WTC11 (cell line): ENCODE measurements around the gene TIAM2. TPM values are rescaled to one million over a fixed set of nuclear protein-coding genes. Genes with fewer than 3 reads are reported as not detected.

Experiments
- ATAC-seq: fragments of 200-7000 bp; cut with Tn5 transposase; 2 replicates; pipeline ENCODE4 v1.10.0; 2021; ENCODE audit warnings: mild to moderate bottlenecking, moderate library complexity
- CTCF ChIA-PET: fragments of 300-600 bp; sonication (Branson Sonifier 250); formaldehyde crosslinking; loops from one replicate; lab custom pipeline; 2021; ENCODE audit warnings: antibody characterized with exemption; lab: Charles Lee
- POLR2A ChIA-PET: fragments of 350-600 bp; sonication (Branson Sonifier 250); formaldehyde crosslinking; loops from one replicate; lab custom pipeline; 2021; ENCODE audit warnings: antibody characterized with exemption; lab: Charles Lee
- DNase-seq: peaks from one replicate; pipeline ENCODE4 v3.0.0; 2021; ENCODE audit warnings: low spot score
- H3K27ac Mint-ChIP-seq: 2 replicates; pipeline ENCODE4 v1.8.0; 2021; ENCODE audit warnings: mixed read lengths
- H3K27me3 Mint-ChIP-seq: 2 replicates; pipeline ENCODE4 v1.8.0; 2021; ENCODE audit warnings: low read depth, mild to moderate bottlenecking, moderate library complexity, mixed read lengths
- H3K36me3 Mint-ChIP-seq: 2 replicates; pipeline ENCODE4 v1.8.0; 2021; ENCODE audit warnings: mixed read lengths
- H3K4me1 Mint-ChIP-seq: 2 replicates; pipeline ENCODE4 v1.8.0; 2022; ENCODE audit warnings: mixed read lengths
- H3K4me3 Mint-ChIP-seq: 2 replicates; pipeline ENCODE4 v1.8.0; 2021; ENCODE audit warnings: mild to moderate bottlenecking, moderate library complexity, mixed read lengths
- H3K9me3 Mint-ChIP-seq: 2 replicates; pipeline ENCODE4 v1.8.0; 2021; ENCODE audit warnings: mixed read lengths
- E2F4 ChIP-seq: sonication (generic); formaldehyde crosslinking; IDR thresholded peaks from 2 replicates; pipeline ENCODE4 v1.8.1; 2022; ENCODE audit warnings: low read depth, mild to moderate bottlenecking, moderate library complexity, missing genetic modification reagents, borderline replicate concordance
- EMX1 ChIP-seq: fragments of 250-450 bp; sonication (Bioruptor Pico); IDR thresholded peaks from 2 replicates; pipeline ENCODE4 v1.8.0; 2021; ENCODE audit warnings: mild to moderate bottlenecking
- GRHL2 ChIP-seq: fragments of 250-450 bp; sonication (Bioruptor Pico); IDR thresholded peaks from 2 replicates; pipeline ENCODE4 v1.8.0; 2022; ENCODE audit warnings: mild to moderate bottlenecking, moderate library complexity; ENCODE audit not compliant: insufficient replicate concordance, severe bottlenecking
- HMGA2 ChIP-seq: fragments of 250-450 bp; sonication (Bioruptor Pico); IDR thresholded peaks from 2 replicates; pipeline ENCODE4 v1.4.0; 2021; ENCODE audit warnings: mild to moderate bottlenecking, moderate library complexity
- JAZF1 ChIP-seq: fragments of 250-450 bp; sonication (Bioruptor Pico); IDR thresholded peaks from 2 replicates; pipeline ENCODE4 v1.9.0; 2021; ENCODE audit warnings: moderate library complexity, mild to moderate bottlenecking, inconsistent platforms
- MAX ChIP-seq: sonication (generic); formaldehyde crosslinking; IDR thresholded peaks from 2 replicates; pipeline ENCODE4 v1.8.0; 2022; ENCODE audit warnings: mild to moderate bottlenecking, missing genetic modification reagents
- STAT6 ChIP-seq: sonication (generic); formaldehyde crosslinking; conservative IDR thresholded peaks from 2 replicates; pipeline ENCODE4 v1.8.1; 2023; ENCODE audit warnings: mild to moderate bottlenecking, low read depth, missing genetic modification reagents, moderate library complexity
- ZBTB21 ChIP-seq: sonication (generic); formaldehyde crosslinking; IDR thresholded peaks from 2 replicates; pipeline ENCODE4 v1.8.1; 2023; ENCODE audit warnings: mild to moderate bottlenecking, missing genetic modification reagents, borderline replicate concordance
- ZNF263 ChIP-seq: sonication (generic); formaldehyde crosslinking; IDR thresholded peaks from 2 replicates; pipeline ENCODE4 v1.8.1; 2022; ENCODE audit warnings: low read depth, mild to moderate bottlenecking, moderate library complexity, missing genetic modification reagents
- ZNF671 ChIP-seq: fragments of 250-450 bp; sonication (Bioruptor Pico); IDR thresholded peaks from 2 replicates; pipeline ENCODE4 v1.8.0; 2021; ENCODE audit warnings: mild to moderate bottlenecking
- total RNA-seq: library from RNA; stranded (reverse); gene quantifications from 3 replicates; pipeline ENCODE4 v1.2.3, GENCODE V29; 2021
- TF ChIP-seq, protein P1 (sequence below): fragments of 250-450 bp; sonication (Bioruptor Pico); IDR thresholded peaks from 2 replicates; pipeline ENCODE4 v1.9.0; 2021; ENCODE audit warnings: mild to moderate bottlenecking, borderline replicate concordance
- TF ChIP-seq, protein P2 (sequence below): fragments of 250-450 bp; sonication (Bioruptor Pico); IDR thresholded peaks from 2 replicates; pipeline ENCODE4 v1.9.0; 2021; ENCODE audit warnings: mild to moderate bottlenecking
- TF ChIP-seq, protein P3 (sequence below): sonication (generic); formaldehyde crosslinking; IDR thresholded peaks from 2 replicates; pipeline ENCODE4 v1.8.1; 2023; ENCODE audit warnings: mild to moderate bottlenecking, missing genetic modification reagents, borderline replicate concordance
- TF ChIP-seq, protein P4 (sequence below): fragments of 250-450 bp; sonication (Bioruptor Pico); IDR thresholded peaks from 2 replicates; pipeline ENCODE4 v1.9.0; 2021; ENCODE audit warnings: moderate library complexity, mild to moderate bottlenecking, inconsistent platforms, borderline replicate concordance
- TF ChIP-seq, protein P5 (sequence below): fragments of 250-450 bp; sonication (Bioruptor Pico); IDR thresholded peaks from 2 replicates; pipeline ENCODE4 v2.1.2; 2022; ENCODE audit warnings: mild to moderate bottlenecking, moderate library complexity
- TF ChIP-seq, protein P6 (sequence below): fragments of 200-600 bp; IDR thresholded peaks from 2 replicates; pipeline ENCODE4 v1.8.0; 2022; ENCODE audit warnings: antibody characterized with exemption

The TIAM2 gene
- total RNA-seq, 1 experiment from 2014 or later: 15.1 TPM

GRCh38 chr6:154981079-154981870, 13.8 kb upstream of the TIAM2 start:
- no peak for TF ChIP-seq E2F4 (CRISPR knock-in tag)
- TF ChIP-seq, protein P1, sequence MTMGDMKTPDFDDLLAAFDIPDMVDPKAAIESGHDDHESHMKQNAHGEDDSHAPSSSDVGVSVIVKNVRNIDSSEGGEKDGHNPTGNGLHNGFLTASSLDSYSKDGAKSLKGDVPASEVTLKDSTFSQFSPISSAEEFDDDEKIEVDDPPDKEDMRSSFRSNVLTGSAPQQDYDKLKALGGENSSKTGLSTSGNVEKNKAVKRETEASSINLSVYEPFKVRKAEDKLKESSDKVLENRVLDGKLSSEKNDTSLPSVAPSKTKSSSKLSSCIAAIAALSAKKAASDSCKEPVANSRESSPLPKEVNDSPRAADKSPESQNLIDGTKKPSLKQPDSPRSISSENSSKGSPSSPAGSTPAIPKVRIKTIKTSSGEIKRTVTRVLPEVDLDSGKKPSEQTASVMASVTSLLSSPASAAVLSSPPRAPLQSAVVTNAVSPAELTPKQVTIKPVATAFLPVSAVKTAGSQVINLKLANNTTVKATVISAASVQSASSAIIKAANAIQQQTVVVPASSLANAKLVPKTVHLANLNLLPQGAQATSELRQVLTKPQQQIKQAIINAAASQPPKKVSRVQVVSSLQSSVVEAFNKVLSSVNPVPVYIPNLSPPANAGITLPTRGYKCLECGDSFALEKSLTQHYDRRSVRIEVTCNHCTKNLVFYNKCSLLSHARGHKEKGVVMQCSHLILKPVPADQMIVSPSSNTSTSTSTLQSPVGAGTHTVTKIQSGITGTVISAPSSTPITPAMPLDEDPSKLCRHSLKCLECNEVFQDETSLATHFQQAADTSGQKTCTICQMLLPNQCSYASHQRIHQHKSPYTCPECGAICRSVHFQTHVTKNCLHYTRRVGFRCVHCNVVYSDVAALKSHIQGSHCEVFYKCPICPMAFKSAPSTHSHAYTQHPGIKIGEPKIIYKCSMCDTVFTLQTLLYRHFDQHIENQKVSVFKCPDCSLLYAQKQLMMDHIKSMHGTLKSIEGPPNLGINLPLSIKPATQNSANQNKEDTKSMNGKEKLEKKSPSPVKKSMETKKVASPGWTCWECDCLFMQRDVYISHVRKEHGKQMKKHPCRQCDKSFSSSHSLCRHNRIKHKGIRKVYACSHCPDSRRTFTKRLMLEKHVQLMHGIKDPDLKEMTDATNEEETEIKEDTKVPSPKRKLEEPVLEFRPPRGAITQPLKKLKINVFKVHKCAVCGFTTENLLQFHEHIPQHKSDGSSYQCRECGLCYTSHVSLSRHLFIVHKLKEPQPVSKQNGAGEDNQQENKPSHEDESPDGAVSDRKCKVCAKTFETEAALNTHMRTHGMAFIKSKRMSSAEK (CRISPR knock-in tag): no peak
- TF ChIP-seq, protein P2, sequence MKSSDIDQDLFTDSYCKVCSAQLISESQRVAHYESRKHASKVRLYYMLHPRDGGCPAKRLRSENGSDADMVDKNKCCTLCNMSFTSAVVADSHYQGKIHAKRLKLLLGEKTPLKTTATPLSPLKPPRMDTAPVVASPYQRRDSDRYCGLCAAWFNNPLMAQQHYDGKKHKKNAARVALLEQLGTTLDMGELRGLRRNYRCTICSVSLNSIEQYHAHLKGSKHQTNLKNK (CRISPR knock-in tag): no peak
- no peak for TF ChIP-seq ZNF671 (CRISPR knock-in tag)
- no peak for TF ChIP-seq EMX1 (CRISPR knock-in tag)
- no peak for TF ChIP-seq STAT6 (CRISPR knock-in tag)
- no peak for TF ChIP-seq ZNF263 (CRISPR knock-in tag)
- TF ChIP-seq HMGA2 (CRISPR knock-in tag): no peak
- TF ChIP-seq MAX (CRISPR knock-in tag): no peak
- TF ChIP-seq, protein P3, sequence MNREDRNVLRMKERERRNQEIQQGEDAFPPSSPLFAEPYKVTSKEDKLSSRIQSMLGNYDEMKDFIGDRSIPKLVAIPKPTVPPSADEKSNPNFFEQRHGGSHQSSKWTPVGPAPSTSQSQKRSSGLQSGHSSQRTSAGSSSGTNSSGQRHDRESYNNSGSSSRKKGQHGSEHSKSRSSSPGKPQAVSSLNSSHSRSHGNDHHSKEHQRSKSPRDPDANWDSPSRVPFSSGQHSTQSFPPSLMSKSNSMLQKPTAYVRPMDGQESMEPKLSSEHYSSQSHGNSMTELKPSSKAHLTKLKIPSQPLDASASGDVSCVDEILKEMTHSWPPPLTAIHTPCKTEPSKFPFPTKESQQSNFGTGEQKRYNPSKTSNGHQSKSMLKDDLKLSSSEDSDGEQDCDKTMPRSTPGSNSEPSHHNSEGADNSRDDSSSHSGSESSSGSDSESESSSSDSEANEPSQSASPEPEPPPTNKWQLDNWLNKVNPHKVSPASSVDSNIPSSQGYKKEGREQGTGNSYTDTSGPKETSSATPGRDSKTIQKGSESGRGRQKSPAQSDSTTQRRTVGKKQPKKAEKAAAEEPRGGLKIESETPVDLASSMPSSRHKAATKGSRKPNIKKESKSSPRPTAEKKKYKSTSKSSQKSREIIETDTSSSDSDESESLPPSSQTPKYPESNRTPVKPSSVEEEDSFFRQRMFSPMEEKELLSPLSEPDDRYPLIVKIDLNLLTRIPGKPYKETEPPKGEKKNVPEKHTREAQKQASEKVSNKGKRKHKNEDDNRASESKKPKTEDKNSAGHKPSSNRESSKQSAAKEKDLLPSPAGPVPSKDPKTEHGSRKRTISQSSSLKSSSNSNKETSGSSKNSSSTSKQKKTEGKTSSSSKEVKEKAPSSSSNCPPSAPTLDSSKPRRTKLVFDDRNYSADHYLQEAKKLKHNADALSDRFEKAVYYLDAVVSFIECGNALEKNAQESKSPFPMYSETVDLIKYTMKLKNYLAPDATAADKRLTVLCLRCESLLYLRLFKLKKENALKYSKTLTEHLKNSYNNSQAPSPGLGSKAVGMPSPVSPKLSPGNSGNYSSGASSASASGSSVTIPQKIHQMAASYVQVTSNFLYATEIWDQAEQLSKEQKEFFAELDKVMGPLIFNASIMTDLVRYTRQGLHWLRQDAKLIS (CRISPR knock-in tag): no peak
- no peak for TF ChIP-seq GRHL2 (CRISPR knock-in tag)
- no peak for TF ChIP-seq JAZF1 (CRISPR knock-in tag)
- TF ChIP-seq, protein P4, sequence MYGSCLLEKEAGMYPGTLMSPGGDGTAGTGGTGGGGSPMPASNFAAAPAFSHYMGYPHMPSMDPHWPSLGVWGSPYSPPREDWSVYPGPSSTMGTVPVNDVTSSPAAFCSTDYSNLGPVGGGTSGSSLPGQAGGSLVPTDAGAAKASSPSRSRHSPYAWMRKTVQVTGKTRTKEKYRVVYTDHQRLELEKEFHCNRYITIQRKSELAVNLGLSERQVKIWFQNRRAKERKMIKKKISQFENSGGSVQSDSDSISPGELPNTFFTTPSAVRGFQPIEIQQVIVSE (CRISPR knock-in tag): no peak
- TF ChIP-seq ZBTB21 (CRISPR knock-in tag): no peak
- TF ChIP-seq, protein P5, sequence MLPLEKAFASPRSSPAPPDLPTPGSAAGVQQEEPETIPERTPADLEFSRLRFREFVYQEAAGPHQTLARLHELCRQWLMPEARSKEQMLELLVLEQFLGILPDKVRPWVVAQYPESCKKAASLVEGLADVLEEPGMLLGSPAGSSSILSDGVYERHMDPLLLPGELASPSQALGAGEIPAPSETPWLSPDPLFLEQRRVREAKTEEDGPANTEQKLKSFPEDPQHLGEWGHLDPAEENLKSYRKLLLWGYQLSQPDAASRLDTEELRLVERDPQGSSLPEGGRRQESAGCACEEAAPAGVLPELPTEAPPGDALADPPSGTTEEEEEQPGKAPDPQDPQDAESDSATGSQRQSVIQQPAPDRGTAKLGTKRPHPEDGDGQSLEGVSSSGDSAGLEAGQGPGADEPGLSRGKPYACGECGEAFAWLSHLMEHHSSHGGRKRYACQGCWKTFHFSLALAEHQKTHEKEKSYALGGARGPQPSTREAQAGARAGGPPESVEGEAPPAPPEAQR (CRISPR knock-in tag): no peak
- TF ChIP-seq, protein P6, sequence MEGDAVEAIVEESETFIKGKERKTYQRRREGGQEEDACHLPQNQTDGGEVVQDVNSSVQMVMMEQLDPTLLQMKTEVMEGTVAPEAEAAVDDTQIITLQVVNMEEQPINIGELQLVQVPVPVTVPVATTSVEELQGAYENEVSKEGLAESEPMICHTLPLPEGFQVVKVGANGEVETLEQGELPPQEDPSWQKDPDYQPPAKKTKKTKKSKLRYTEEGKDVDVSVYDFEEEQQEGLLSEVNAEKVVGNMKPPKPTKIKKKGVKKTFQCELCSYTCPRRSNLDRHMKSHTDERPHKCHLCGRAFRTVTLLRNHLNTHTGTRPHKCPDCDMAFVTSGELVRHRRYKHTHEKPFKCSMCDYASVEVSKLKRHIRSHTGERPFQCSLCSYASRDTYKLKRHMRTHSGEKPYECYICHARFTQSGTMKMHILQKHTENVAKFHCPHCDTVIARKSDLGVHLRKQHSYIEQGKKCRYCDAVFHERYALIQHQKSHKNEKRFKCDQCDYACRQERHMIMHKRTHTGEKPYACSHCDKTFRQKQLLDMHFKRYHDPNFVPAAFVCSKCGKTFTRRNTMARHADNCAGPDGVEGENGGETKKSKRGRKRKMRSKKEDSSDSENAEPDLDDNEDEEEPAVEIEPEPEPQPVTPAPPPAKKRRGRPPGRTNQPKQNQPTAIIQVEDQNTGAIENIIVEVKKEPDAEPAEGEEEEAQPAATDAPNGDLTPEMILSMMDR: no peak
- POLR2A ChIA-PET: interaction anchor here (0.6 kb wide), 1 partner anchor 400 kb away, joined by 5 read pairs; no protein-coding TSS in a partner anchor
- no peak overlapping the region for H3K27ac Mint-ChIP-seq
- CTCF ChIA-PET: no interaction called here
- no peak overlapping the region for H3K4me3 Mint-ChIP-seq
- H3K36me3 Mint-ChIP-seq: no peaks in the 10 kb centered on the region
- no peak for ATAC-seq
- H3K4me1 Mint-ChIP-seq: no peaks in the 10 kb centered on the region
- DNase-seq: no peak
- no peaks in the 10 kb centered on the region for H3K27me3 Mint-ChIP-seq
- H3K9me3 Mint-ChIP-seq: 0 out of 2 replicates have a peak, but pooled peaks cover 2% of the 10 kb centered on the region
